ENCODE measurements around the gene HECTD3. TPM values are rescaled to one million over a fixed set of nuclear protein-coding genes. Genes with fewer than 3 reads are reported as not detected.
"Not testable (repeated sequence)": the region's sequence is repeated elsewhere in the genome, so short reads cannot be mapped to it uniquely, and the experiment has no call there.

Gene HECTD3
- total RNA-seq, 1 donor from 2014 or later = 44.3 TPM

GRCh38 chr1:44964396-44964795, 46.7 kb downstream of the HECTD3 start:
- H3K27me3 ChIP-seq (ENCODE audit: control insufficient read depth, insufficient read depth, low read length) = no peaks in the 10 kb centered on the region
- TF ChIP-seq CTCF (IDR thresholded peaks at IDR 0.05; ENCODE audit: insufficient read depth, low read length, poor library complexity, severe bottlenecking) = no peak
- DNase-seq (ENCODE audit: low read depth) = no peak
- H3K4me3 ChIP-seq (ENCODE audit: low read depth, low read length) = no peak overlapping the region
- no peaks in the 10 kb centered on the region for H3K36me3 ChIP-seq (ENCODE audit: control insufficient read depth, insufficient read depth, low read length)

GRCh38 chr1:44962729-44963128, 48.4 kb downstream of the HECTD3 start:
- TF ChIP-seq CTCF (IDR thresholded peaks at IDR 0.05; ENCODE audit: insufficient read depth, low read length, poor library complexity, severe bottlenecking) = no peak
- H3K27me3 ChIP-seq (ENCODE audit: control insufficient read depth, insufficient read depth, low read length) = no peaks in the 10 kb centered on the region
- DNase-seq (ENCODE audit: low read depth) = no peak
- H3K4me3 ChIP-seq (ENCODE audit: low read depth, low read length) = no peak overlapping the region
- no peaks in the 10 kb centered on the region for H3K36me3 ChIP-seq (ENCODE audit: control insufficient read depth, insufficient read depth, low read length)

GRCh38 chr1:44962022-44962421, 49.1 kb downstream of the HECTD3 start:
- DNase-seq (ENCODE audit: low read depth); H3K4me3 ChIP-seq (ENCODE audit: low read depth, low read length); H3K36me3 ChIP-seq (ENCODE audit: control insufficient read depth, insufficient read depth, low read length); H3K27me3 ChIP-seq (ENCODE audit: control insufficient read depth, insufficient read depth, low read length): not testable (repeated sequence)

GRCh38 chr1:44957566-44957965, 53.6 kb downstream of the HECTD3 start:
- not testable (repeated sequence) for DNase-seq (ENCODE audit: low read depth); H3K27me3 ChIP-seq (ENCODE audit: control insufficient read depth, insufficient read depth, low read length); H3K36me3 ChIP-seq (ENCODE audit: control insufficient read depth, insufficient read depth, low read length)

GRCh38 chr1:44956077-44956476, 55.0 kb downstream of the HECTD3 start:
- not testable (repeated sequence) for H3K36me3 ChIP-seq (ENCODE audit: control insufficient read depth, insufficient read depth, low read length); H3K27me3 ChIP-seq (ENCODE audit: control insufficient read depth, insufficient read depth, low read length); H3K4me3 ChIP-seq (ENCODE audit: low read depth, low read length); DNase-seq (ENCODE audit: low read depth)

More at GRCh38 chr1:44957566-44957965, 53.6 kb downstream of the HECTD3 start:
- H3K4me3 ChIP-seq (ENCODE audit: low read depth, low read length) = not testable (repeated sequence)

Other genes with a start within 250 kb of the HECTD3 start
- 3,692 and 4,100 TPM in 2 replicates for gene RPS8, start 235.8 kb downstream of the HECTD3 start, total RNA-seq
- gene BEST4, start 223.2 kb downstream of the HECTD3 start, total RNA-seq = 0.25 TPM in 1 of 2 replicates, not detected in the other
- gene PLK3, start 210.9 kb downstream of the HECTD3 start, total RNA-seq = 53.7 and 85.0 TPM in 2 replicates
- 0.25 and 0.41 TPM in 2 replicates for gene DYNLT4, start 204.0 kb downstream of the HECTD3 start, total RNA-seq
- gene BTBD19, start 202.8 kb downstream of the HECTD3 start, total RNA-seq = 3.8 and 4.4 TPM in 2 replicates
- under 0.01 and 0.38 TPM in 2 replicates for gene PTCH2, start 168.1 kb downstream of the HECTD3 start, total RNA-seq
- 23.2 and 24.3 TPM in 2 replicates for gene EIF2B3, start 24.7 kb downstream of the HECTD3 start, total RNA-seq
- 92.8 and 113 TPM in 2 replicates for gene UROD, start 930 bp upstream of the HECTD3 start, total RNA-seq
- 0.62 and 0.84 TPM in 2 replicates for gene ZSWIM5, start 195.3 kb upstream of the HECTD3 start, total RNA-seq